Measurements from ENCODE around the gene TPCN1.

DNA sequence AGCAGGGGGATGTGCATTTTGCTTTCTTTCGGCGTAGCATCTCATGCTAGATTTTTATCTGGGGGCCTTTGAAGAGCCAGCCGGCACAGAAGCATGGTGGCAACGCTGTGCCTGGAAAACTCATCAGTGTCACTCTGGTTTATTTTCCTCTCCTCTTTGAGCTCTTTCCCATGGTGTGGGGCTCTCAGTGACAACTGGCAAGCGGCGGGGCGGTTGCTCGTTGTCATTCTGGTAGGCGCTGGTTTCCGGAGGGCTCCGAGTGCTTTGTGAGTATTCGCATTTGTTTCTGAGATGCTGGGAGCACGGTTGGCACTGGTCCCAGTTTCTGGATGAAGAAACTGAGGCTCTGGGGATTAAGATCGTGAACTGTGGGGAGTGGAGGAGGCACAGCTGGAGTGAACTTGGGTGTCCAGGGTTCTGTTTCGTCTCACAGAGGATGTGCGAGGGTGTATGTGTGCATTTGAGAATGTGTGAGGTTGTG lies 23.3 kb downstream of the TPCN1 start:
- TF ChIP-seq, protein P1, sequence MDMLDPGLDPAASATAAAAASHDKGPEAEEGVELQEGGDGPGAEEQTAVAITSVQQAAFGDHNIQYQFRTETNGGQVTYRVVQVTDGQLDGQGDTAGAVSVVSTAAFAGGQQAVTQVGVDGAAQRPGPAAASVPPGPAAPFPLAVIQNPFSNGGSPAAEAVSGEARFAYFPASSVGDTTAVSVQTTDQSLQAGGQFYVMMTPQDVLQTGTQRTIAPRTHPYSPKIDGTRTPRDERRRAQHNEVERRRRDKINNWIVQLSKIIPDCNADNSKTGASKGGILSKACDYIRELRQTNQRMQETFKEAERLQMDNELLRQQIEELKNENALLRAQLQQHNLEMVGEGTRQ (IDR thresholded peaks at IDR 0.05; ENCODE audit: low read depth, low read length) = no peak
- TF ChIP-seq, protein P1 (CRISPR knock-in tag; IDR thresholded peaks at IDR 0.05; ENCODE audit: borderline replicate concordance) = no peak
- TF ChIP-seq, protein P2, sequence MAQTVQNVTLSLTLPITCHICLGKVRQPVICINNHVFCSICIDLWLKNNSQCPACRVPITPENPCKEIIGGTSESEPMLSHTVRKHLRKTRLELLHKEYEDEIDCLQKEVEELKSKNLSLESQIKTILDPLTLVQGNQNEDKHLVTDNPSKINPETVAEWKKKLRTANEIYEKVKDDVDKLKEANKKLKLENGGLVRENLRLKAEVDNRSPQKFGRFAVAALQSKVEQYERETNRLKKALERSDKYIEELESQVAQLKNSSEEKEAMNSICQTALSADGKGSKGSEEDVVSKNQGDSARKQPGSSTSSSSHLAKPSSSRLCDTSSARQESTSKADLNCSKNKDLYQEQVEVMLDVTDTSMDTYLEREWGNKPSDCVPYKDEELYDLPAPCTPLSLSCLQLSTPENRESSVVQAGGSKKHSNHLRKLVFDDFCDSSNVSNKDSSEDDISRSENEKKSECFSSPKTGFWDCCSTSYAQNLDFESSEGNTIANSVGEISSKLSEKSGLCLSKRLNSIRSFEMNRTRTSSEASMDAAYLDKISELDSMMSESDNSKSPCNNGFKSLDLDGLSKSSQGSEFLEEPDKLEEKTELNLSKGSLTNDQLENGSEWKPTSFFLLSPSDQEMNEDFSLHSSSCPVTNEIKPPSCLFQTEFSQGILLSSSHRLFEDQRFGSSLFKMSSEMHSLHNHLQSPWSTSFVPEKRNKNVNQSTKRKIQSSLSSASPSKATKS (CRISPR knock-in tag; IDR thresholded peaks at IDR 0.05) = no peak
- TF ChIP-seq, protein P3, sequence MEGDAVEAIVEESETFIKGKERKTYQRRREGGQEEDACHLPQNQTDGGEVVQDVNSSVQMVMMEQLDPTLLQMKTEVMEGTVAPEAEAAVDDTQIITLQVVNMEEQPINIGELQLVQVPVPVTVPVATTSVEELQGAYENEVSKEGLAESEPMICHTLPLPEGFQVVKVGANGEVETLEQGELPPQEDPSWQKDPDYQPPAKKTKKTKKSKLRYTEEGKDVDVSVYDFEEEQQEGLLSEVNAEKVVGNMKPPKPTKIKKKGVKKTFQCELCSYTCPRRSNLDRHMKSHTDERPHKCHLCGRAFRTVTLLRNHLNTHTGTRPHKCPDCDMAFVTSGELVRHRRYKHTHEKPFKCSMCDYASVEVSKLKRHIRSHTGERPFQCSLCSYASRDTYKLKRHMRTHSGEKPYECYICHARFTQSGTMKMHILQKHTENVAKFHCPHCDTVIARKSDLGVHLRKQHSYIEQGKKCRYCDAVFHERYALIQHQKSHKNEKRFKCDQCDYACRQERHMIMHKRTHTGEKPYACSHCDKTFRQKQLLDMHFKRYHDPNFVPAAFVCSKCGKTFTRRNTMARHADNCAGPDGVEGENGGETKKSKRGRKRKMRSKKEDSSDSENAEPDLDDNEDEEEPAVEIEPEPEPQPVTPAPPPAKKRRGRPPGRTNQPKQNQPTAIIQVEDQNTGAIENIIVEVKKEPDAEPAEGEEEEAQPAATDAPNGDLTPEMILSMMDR (CRISPR knock-in tag; IDR thresholded peaks at IDR 0.05) = no peak
- TF ChIP-seq ZNF317 (CRISPR knock-in tag; IDR thresholded peaks at IDR 0.05) = no peak
- TF ChIP-seq, protein P4, sequence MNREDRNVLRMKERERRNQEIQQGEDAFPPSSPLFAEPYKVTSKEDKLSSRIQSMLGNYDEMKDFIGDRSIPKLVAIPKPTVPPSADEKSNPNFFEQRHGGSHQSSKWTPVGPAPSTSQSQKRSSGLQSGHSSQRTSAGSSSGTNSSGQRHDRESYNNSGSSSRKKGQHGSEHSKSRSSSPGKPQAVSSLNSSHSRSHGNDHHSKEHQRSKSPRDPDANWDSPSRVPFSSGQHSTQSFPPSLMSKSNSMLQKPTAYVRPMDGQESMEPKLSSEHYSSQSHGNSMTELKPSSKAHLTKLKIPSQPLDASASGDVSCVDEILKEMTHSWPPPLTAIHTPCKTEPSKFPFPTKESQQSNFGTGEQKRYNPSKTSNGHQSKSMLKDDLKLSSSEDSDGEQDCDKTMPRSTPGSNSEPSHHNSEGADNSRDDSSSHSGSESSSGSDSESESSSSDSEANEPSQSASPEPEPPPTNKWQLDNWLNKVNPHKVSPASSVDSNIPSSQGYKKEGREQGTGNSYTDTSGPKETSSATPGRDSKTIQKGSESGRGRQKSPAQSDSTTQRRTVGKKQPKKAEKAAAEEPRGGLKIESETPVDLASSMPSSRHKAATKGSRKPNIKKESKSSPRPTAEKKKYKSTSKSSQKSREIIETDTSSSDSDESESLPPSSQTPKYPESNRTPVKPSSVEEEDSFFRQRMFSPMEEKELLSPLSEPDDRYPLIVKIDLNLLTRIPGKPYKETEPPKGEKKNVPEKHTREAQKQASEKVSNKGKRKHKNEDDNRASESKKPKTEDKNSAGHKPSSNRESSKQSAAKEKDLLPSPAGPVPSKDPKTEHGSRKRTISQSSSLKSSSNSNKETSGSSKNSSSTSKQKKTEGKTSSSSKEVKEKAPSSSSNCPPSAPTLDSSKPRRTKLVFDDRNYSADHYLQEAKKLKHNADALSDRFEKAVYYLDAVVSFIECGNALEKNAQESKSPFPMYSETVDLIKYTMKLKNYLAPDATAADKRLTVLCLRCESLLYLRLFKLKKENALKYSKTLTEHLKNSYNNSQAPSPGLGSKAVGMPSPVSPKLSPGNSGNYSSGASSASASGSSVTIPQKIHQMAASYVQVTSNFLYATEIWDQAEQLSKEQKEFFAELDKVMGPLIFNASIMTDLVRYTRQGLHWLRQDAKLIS (CRISPR knock-in tag; IDR thresholded peaks at IDR 0.05) = no peak
- TF ChIP-seq, protein P5, sequence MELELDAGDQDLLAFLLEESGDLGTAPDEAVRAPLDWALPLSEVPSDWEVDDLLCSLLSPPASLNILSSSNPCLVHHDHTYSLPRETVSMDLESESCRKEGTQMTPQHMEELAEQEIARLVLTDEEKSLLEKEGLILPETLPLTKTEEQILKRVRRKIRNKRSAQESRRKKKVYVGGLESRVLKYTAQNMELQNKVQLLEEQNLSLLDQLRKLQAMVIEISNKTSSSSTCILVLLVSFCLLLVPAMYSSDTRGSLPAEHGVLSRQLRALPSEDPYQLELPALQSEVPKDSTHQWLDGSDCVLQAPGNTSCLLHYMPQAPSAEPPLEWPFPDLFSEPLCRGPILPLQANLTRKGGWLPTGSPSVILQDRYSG (CRISPR knock-in tag; IDR thresholded peaks at IDR 0.05) = no peak
- no peak for TF ChIP-seq HCFC1 (IDR thresholded peaks at IDR 0.05; ENCODE audit: low read depth, low read length)
- TF ChIP-seq BHLHE40 (IDR thresholded peaks at IDR 0.05; ENCODE audit: low read length) = no peak
- TF ChIP-seq ZKSCAN5 (CRISPR knock-in tag; IDR thresholded peaks at IDR 0.05) = no peak
- TF ChIP-seq ZNF878 (CRISPR knock-in tag; IDR thresholded peaks at IDR 0.05) = no peak
- TF ChIP-seq GTF2F1 (IDR thresholded peaks at IDR 0.05; ENCODE audit: low read length) = no peak
